Measurements from ENCODE around the gene LINS1. TPM values are rescaled to one million over a fixed set of nuclear protein-coding genes. Genes with fewer than 3 reads are reported as not detected.

LINS1 gene
- total and polyA plus RNA-seq, 10 of the 15 experiments (the other 5 are each of a cell fraction or from before 2014, with no cell fraction given), result 13.5 to 33.1 (median 20.3) TPM

GRCh38 chr15:100642213-100642949, 40.4 kb upstream of the LINS1 start:
- no peaks in the 10 kb centered on the region; the same call in none of the 2 replicates for H3K79me2 ChIP-seq (ENCODE audit: control insufficient read depth, insufficient read depth, low read length)
- in situ Hi-C loops (cut with MboI) (no loop called here), intact Hi-C loops (cut with micrococcal nuclease; ENCODE audit: unreplicated experiment) (no loop called here)
- ATAC-seq (no peak), FAIRE-seq (no peak), DNase-seq (ENCODE audit: low read depth, low spot score) (no peak)
- ChIA-PET RAD21 (ENCODE audit: unreplicated experiment) (no interaction called here), POLR2A (no interaction called here), SMC1A (ENCODE audit: uncharacterized antibody, unreplicated experiment) (no interaction called here), CTCF (interaction anchor here (0.6 kb wide), 1 partner anchor 371 kb away, joined by 3 read pairs; no protein-coding TSS in a partner anchor)
- H3K4me1 ChIP-seq (ENCODE audit: control insufficient read depth, insufficient read depth, low read length), result no peaks in the 10 kb centered on the region
- H3K9me3 ChIP-seq (replicated peaks; ENCODE audit: control insufficient read depth, insufficient read depth, low read length), result no peaks in the 10 kb centered on the region
- WGBS (ENCODE audit: insufficient coverage, insufficient replicate concordance, low lambda C conversion rate, missing lambda C conversion rate), result 77% methylated on average over 9 of the region's 9 CpGs
- no peak overlapping the region for H3K4me3 ChIP-seq
- H2AFZ ChIP-seq (ENCODE audit: control insufficient read depth, low read depth, low read length), result no peak overlapping the region
- H4K20me1 ChIP-seq (ENCODE audit: control insufficient read depth, insufficient read depth), result 0 out of 2 replicates have a peak, but pooled peaks cover 3% of the 10 kb centered on the region
- no peak overlapping the region for H3K4me2 ChIP-seq (ENCODE audit: control insufficient read depth, insufficient read depth)
- H3K27ac ChIP-seq (ENCODE audit: control insufficient read depth, insufficient read depth), result no peak overlapping the region
- H3K36me3 ChIP-seq (ENCODE audit: control insufficient read depth in 2 of 2, insufficient read depth in 2 of 2, low read length in 1 of 2), result no peaks in the 10 kb centered on the region
- H3K9ac ChIP-seq (ENCODE audit: control insufficient read depth, insufficient read depth, low read length), result no peak overlapping the region
- no TSS peak for BruUV-seq (replicated peaks)
- TF ChIP-seq SUZ12 (IDR thresholded peaks at IDR 0.05; ENCODE audit: unreplicated experiment) (no peak), PRDM15 (CRISPR knock-in tag; IDR thresholded peaks at IDR 0.05) (no peak), BMI1 (IDR thresholded peaks at IDR 0.05; ENCODE audit: borderline replicate concordance) (no peak), HSF1 (IDR thresholded peaks at IDR 0.05; ENCODE audit: low read depth, low read length) (no peak), RELB (IDR thresholded peaks at IDR 0.05; ENCODE audit: low read depth) (no peak), SMC3 (IDR thresholded peaks at IDR 0.05; ENCODE audit: borderline replicate concordance, low read length) (no peak), FOXK2 (IDR thresholded peaks at IDR 0.05) (no peak), ZNF384 (IDR thresholded peaks at IDR 0.05; ENCODE audit: borderline replicate concordance, low read depth, low read length) (no peak), EP300 (IDR thresholded peaks at IDR 0.05; ENCODE audit: borderline replicate concordance in 1 of 2, control insufficient read depth in 1 of 2, low read depth in 2 of 2, low read length in 2 of 2) (no peak)
- H3K27me3 ChIP-seq (replicated peaks in 1 of 2; ENCODE audit: control insufficient read depth in 2 of 2, insufficient read depth in 2 of 2, low read length in 1 of 2), result no peaks in the 10 kb centered on the region
